HAP-1 (cell line): Measurements from ENCODE around the gene SLF2.

Experiments
- DNase-seq, 2 experiments: peaks; one replicate each; pipeline ENCODE4 v3.0.0-alpha.2; 2016 to 2020; ENCODE audit warnings: low spot score in 2 of 2
- H3K27me3 ChIP-seq: fragments of 250-450 bp; sonication (Bioruptor Pico); 2 replicates; pipeline ENCODE4 v1.5.1; 2020; ENCODE audit warnings: low read depth, mild to moderate bottlenecking, moderate library complexity
- H3K36me3 ChIP-seq: fragments of 250-450 bp; sonication (Bioruptor Pico); replicated peaks from 2 replicates; pipeline ENCODE4 v1.5.1; 2020; ENCODE audit warnings: mild to moderate bottlenecking
- H3K4me1 ChIP-seq: fragments of 250-450 bp; sonication (Bioruptor Pico); 2 replicates; pipeline ENCODE4 v1.5.1; 2020; ENCODE audit warnings: mild to moderate bottlenecking
- H3K4me3 ChIP-seq: fragments of 250-450 bp; sonication (Bioruptor Pico); 2 replicates; pipeline ENCODE4 v1.5.1; 2020; ENCODE audit warnings: mild to moderate bottlenecking, moderate library complexity
- H3K9me3 ChIP-seq: fragments of 250-450 bp; sonication (Bioruptor Pico); 2 replicates; pipeline ENCODE4 v1.5.1; 2020; ENCODE audit warnings: mild to moderate bottlenecking, moderate library complexity
- in situ Hi-C: fragments of 300-500 bp; cut with MboI; formaldehyde crosslinking; loops from 3 replicates; pipeline ENCODE4 v1.14.3; 2020; ENCODE audit warnings: low sequenced_read_pairs, inconsistent platforms, mixed read lengths

The SLF2 gene

DNA sequence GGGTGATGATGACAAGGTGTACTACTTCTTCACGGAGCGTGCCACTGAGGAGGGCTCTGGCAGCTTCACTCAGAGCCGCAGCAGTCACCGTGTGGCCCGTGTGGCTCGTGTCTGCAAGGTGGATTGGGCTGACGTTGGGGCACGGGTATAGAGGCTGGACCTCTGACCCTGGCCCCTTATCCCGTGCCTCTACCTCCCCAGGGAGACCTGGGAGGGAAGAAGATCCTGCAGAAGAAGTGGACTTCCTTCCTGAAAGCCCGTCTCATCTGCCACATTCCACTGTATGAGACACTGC is 66.1 kb downstream of the SLF2 start:
- in situ Hi-C loops, result no loop called here
- Histone ChIP-seq H3K27me3 (no peaks in the 10 kb centered on the region), H3K9me3 (no peaks in the 10 kb centered on the region), H3K36me3 (peaks cover 13% of the 10 kb centered on the region), H3K4me1 (no peaks in the 10 kb centered on the region), H3K4me3 (no peak overlapping the region)
- DNase-seq, result no peak

GRCh38 chr10:100979791-100980272 is 67.1 kb downstream of the SLF2 start:
- in situ Hi-C loops, result no loop called here
- peaks cover 15% of the 10 kb centered on the region for H3K36me3 ChIP-seq

DNA sequence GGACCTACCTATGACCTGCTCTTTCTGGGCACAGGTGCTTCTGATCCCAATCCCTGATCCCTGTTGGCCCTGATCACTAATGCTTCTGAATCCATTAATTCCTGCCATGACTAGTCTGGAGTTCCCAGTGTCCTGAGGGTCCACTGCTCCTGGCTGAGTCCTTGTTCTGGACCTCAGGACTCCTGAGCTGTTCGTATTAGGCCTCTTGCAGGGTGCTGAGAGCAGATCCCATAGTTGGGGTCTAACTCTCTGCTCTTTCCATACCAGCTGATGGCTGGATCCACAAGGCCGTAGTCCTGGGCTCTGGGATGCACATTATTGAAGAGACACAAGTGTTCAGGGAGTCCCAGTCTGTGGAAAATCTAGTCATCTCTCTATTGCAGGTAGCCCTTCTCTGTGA is 67.5 kb downstream of the SLF2 start:
- Histone ChIP-seq H3K4me3 (no peak overlapping the region), H3K4me1 (no peaks in the 10 kb centered on the region), H3K27me3 (no peaks in the 10 kb centered on the region), H3K36me3 (peaks cover 16% of the 10 kb centered on the region), H3K9me3 (no peaks in the 10 kb centered on the region)
- in situ Hi-C loops, result no loop called here
- DNase-seq, result no peak

More at GRCh38 chr10:100979791-100980272, 67.1 kb downstream of the SLF2 start:
- Histone ChIP-seq H3K4me1 (no peaks in the 10 kb centered on the region), H3K27me3 (no peaks in the 10 kb centered on the region), H3K4me3 (no peak overlapping the region), H3K9me3 (no peaks in the 10 kb centered on the region)
- no peak for DNase-seq

DNA sequence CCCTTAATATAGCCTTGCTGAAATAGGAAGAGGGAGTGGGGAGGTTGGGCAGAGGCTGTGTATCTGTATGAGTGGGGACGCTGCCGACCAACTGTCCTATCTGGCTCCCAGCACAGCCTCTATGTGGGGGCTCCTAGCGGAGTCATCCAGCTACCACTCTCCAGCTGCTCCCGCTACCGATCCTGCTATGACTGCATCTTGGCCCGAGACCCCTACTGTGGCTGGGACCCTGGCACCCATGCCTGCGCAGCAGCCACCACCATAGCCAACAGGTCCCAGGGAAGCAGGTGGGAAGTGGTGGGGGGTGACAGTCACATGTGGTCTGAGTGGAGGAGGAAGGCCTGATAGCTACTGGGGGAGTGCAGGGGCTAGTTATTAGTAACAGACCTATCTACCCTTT is 67.9 kb downstream of the SLF2 start:
- Histone ChIP-seq H3K4me1 (no peaks in the 10 kb centered on the region), H3K9me3 (no peaks in the 10 kb centered on the region), H3K4me3 (no peak overlapping the region), H3K36me3 (peaks cover 16% of the 10 kb centered on the region), H3K27me3 (no peaks in the 10 kb centered on the region)
- no peak for DNase-seq
- in situ Hi-C loops, result no loop called here

DNA sequence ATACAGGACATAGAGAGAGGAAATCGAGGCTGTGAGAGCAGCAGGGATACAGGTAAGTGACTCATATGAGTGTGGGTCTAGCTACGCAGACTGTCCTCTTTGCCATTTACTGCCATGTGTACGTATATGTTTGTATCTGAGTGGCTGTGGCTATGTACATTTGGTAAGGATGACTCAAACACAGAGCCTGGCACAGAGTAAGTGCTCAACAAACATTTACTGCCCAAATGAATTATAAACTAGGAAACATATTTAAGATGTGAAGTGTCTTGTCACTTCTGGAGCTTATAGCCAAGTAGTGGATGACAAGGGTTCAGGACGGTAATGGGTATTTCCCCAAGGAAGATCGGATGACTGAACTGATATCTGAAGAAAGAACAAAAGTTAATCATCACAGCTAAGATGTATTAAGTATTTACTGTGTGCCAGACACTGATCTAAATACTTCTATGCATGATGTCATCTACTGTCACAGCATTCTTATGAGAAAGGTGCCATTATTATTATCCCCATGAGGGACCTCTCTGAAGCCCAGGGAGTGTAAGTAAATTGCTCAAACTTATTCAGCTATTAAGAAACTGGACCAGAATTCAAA is 68.5 kb downstream of the SLF2 start:
- in situ Hi-C loops, result no loop called here
- no peak for DNase-seq
- H3K36me3 ChIP-seq, result peaks cover 16% of the 10 kb centered on the region

DNA sequence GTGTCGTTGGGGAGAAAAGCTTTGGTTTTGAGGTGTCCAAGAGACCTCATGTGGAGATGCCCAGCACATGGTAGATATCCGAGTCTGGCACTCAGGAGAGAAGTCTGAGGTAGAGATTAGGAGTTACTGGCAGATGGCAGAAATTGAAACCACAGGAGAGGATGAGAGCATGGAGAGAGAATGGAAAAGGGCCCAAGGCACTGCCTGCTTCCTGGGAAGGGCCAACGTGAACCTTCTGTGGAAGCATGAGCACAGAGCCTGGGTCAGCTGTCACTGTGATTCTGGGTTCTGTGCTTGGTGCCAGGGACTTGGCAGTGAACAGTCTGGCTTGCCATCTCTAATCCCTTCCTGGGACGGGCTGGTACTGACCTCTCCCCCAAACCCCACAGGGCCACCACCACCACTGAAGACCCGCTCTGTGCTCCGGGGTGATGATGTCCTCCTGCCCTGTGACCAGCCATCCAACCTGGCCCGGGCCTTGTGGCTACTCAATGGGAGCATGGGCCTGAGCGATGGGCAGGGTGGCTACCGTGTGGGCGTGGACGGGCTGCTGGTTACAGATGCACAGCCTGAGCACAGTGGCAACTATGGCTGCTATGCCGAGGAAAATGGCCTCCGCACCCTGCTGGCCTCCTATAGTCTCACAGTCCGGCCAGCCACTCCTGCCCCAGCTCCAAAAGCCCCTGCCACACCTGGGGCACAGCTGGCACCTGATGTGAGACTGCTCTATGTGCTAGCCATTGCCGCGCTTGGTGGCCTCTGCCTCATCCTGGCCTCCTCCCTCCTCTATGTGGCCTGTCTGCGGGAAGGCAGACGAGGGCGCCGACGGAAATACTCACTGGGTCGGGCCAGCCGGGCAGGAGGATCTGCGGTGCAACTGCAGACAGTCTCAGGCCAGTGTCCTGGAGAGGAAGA is 70.4 kb downstream of the SLF2 start:
- H3K36me3 ChIP-seq, result peaks cover 16% of the 10 kb centered on the region
- no peak overlapping the region for H3K4me3 ChIP-seq
- 0 out of 2 replicates have a peak, but pooled peaks cover 3% of the 10 kb centered on the region for H3K9me3 ChIP-seq
- H3K27me3 ChIP-seq, result no peaks in the 10 kb centered on the region
- in situ Hi-C loops, result no loop called here
- peaks cover 11% of the 10 kb centered on the region for H3K4me1 ChIP-seq
- no peak for DNase-seq

More for the DNA sequence above, 68.5 kb downstream of the SLF2 start:
- Histone ChIP-seq H3K4me1 (0 out of 2 replicates have a peak, but pooled peaks cover 3% of the 10 kb centered on the region), H3K9me3 (no peaks in the 10 kb centered on the region), H3K27me3 (no peaks in the 10 kb centered on the region), H3K4me3 (no peak overlapping the region)

- H3K36me3 ChIP-seq, result peaks cover 22% of the 10 kb centered on the region
- no peaks in the 10 kb centered on the region for H3K27me3 ChIP-seq
- no peak overlapping the region for H3K4me3 ChIP-seq
- 0 out of 2 replicates have a peak, but pooled peaks cover 3% of the 10 kb centered on the region for H3K9me3 ChIP-seq
- in situ Hi-C loops, result no loop called here
- peaks cover 16% of the 10 kb centered on the region for H3K4me1 ChIP-seq
- DNase-seq, result no peak
These were observed 71.3 kb downstream of the SLF2 start for GRCh38 chr10:100983868-100984671.

DNA sequence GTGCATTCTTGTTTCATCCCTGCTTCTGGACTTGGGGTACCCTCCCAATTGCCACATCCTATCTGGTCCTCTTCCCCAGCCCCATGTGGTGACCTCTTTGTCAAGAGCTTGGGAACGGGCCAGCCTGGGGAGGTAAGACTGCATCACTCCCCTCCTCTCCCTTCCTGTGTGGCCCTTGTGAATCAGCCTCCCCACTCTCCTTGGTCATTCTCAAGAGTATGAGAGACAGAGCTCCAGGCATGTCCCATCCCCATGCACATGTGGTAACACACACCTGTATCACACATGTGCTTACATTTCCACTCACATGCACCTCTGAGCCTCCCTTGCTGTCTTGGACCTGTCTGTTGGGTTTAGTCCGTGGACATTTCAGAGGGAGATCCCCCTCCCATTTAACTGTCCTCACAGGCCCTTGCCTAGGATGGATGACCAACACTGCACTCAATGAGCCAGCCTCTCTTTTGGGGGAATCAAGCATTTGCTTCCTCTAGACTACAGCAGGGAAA is 72.0 kb downstream of the SLF2 start:
- Histone ChIP-seq H3K4me1 (peaks cover 19% of the 10 kb centered on the region), H3K9me3 (0 out of 2 replicates have a peak, but pooled peaks cover 3% of the 10 kb centered on the region), H3K36me3 (peaks cover 29% of the 10 kb centered on the region), H3K4me3 (no peak overlapping the region), H3K27me3 (no peaks in the 10 kb centered on the region)
- no peak for DNase-seq
- in situ Hi-C loops, result no loop called here

DNA sequence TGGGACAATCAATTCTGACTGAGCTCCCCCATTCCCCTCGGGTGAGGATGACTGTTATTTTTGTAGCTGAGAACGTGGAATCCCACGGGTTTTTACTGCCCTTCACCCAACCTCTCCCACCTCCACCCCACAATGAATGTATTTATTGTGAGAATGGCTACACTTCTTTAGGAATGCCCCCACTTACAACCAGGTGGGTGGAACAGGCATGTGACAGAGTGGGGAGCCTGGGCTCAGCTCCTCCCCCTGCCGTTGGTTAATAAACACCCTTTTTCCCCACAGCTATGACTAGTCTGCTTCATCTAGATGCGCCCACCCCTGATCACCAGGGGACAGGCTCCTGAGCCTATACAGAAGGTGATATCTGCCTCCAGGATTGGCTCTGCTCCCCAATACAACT is 72.6 kb downstream of the SLF2 start:
- in situ Hi-C loops, result no loop called here
- Histone ChIP-seq H3K9me3 (0 out of 2 replicates have a peak, but pooled peaks cover 3% of the 10 kb centered on the region), H3K4me3 (no peak overlapping the region), H3K27me3 (no peaks in the 10 kb centered on the region), H3K36me3 (peaks cover 35% of the 10 kb centered on the region), H3K4me1 (peaks cover 19% of the 10 kb centered on the region)
- DNase-seq, result no peak

GRCh38 chr10:100986623-100986951 is 73.8 kb downstream of the SLF2 start:
- Histone ChIP-seq H3K36me3 (peaks cover 35% of the 10 kb centered on the region), H3K4me3 (peak overlapping the region; percentile 94), H3K9me3 (0 out of 2 replicates have a peak, but pooled peaks cover 3% of the 10 kb centered on the region), H3K4me1 (peaks cover 19% of the 10 kb centered on the region), H3K27me3 (no peaks in the 10 kb centered on the region)
- in situ Hi-C loops, result no loop called here
- no peak for DNase-seq

DNA sequence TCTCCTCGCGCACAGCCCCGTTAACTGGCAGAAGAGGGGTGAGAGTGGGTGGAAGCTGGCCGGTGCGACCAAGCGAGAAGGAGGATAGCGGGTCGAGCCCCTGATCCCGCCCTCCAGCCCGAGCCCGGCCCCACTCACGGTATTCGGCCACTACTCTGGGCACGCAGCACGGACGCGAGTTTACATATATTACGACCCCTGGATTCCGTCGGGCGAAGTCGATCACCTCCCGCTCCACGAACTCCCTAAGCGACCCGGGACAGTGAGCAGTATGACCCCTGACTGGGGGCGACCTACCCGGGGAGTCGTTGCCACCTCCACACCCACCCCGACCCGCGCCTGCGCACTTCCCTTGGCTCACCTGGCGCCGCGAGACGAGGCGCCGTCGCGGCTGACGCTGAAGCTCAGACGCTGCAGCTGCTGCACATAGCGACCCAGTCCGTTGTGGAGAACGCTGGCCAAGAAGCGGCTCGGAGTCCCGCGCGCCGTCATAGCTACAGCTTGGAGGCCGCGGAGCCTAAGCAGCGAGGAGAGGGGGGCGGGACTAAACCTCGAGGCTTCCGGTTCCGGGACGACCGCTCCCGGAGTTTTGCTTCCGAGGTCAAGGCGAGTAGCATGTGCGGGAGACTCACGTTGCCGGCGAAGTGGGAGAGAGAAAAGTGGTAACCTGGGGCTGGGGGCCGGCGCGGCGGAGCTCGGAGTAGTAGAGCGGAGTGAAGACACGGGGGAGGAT is 74.4 kb downstream of the SLF2 start, which contains the start of the genes MRPL43 and TWNK:
TSS of gene MRPL43 (minus strand) at position 546 of the 733 bp plus-strand sequence. CDS start at position 492, 54 bp downstream.
TSS of gene TWNK (plus strand) at position 592 of the 733 bp plus-strand sequence. CDS start 668 bp downstream, outside the sequence.
- H3K9me3 ChIP-seq, result 0 out of 2 replicates have a peak, but pooled peaks cover 3% of the 10 kb centered on the region
- H3K4me3 ChIP-seq, result peak within 1 kb of the TSS; percentile 94
- in situ Hi-C loops, result no loop called here
- peaks cover 19% of the 10 kb centered on the region for H3K4me1 ChIP-seq
- DNase-seq, result peak; percentile 70 to 91
- H3K27me3 ChIP-seq, result no peaks in the 10 kb centered on the region
- peaks cover 35% of the 10 kb centered on the region for H3K36me3 ChIP-seq

DNA sequence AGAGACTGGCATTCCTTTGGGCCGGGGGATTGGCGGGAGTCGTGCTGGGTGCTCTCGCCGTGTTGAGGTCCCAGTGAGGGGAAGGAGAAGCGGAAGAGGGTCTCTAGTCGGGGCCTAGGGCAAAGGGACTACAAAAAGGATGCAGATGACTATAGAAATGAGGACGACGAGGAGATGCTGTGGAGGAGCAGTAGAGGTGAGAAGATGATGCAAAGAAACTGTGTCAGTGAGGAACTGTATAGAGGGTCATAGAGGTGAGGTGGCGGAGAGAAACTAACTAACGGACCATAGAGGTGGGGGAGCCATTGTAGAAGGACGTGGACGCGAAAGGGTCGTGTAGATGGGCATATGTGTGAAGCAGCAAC is 74.9 kb downstream of the SLF2 start:
- Histone ChIP-seq H3K36me3 (peaks cover 35% of the 10 kb centered on the region), H3K4me3 (peak overlapping the region; percentile 94), H3K27me3 (no peaks in the 10 kb centered on the region), H3K4me1 (peaks cover 19% of the 10 kb centered on the region), H3K9me3 (0 out of 2 replicates have a peak, but pooled peaks cover 3% of the 10 kb centered on the region)
- DNase-seq, result no peak
- in situ Hi-C loops, result no loop called here

- Histone ChIP-seq H3K4me1 (peaks cover 19% of the 10 kb centered on the region), H3K4me3 (peak overlapping the region; percentile 94), H3K27me3 (no peaks in the 10 kb centered on the region), H3K9me3 (0 out of 2 replicates have a peak, but pooled peaks cover 3% of the 10 kb centered on the region), H3K36me3 (peaks cover 40% of the 10 kb centered on the region)
- no peak for DNase-seq
- in situ Hi-C loops, result no loop called here
These were observed 75.4 kb downstream of the SLF2 start for GRCh38 chr10:100988166-100988565.
